ENCODE results near the gene MACROH2A2. TPM values are rescaled to one million over a fixed set of nuclear protein-coding genes. Genes with fewer than 3 reads are reported as not detected.
"Not testable (repeated sequence)": the region's sequence is repeated elsewhere in the genome, so short reads cannot be mapped to it uniquely, and the experiment has no call there.

The MACROH2A2 gene
- total and polyA plus RNA-seq, 4 experiments from 2014 or later: 4.6 to 5.6 (median 5.1) TPM

- H3K4me1 Mint-ChIP-seq: no peaks in the 10 kb centered on the region
- no peak overlapping the region for H3K4me3 Mint-ChIP-seq
- Histone ChIP-seq H3K27me3 (ENCODE audit: insufficient read depth, low read length) (no peaks in the 10 kb centered on the region), H3K4me1 (ENCODE audit: insufficient read depth, low read length) (no peaks in the 10 kb centered on the region), H3K9me3 (ENCODE audit: control insufficient read depth in 1 of 2, low read length in 2 of 2) (no peaks in the 10 kb centered on the region), H3K36me3 (ENCODE audit: insufficient read depth, low read length) (no peaks in the 10 kb centered on the region), H3K27ac (ENCODE audit: low read depth, low read length) (no peak overlapping the region), H3K4me3 (ENCODE audit: low read length in 2 of 2) (no peak overlapping the region)
- H3K27ac Mint-ChIP-seq: no peak overlapping the region
- peaks cover 15 to 20% of the 10 kb centered on the region in 2 donors for H3K27me3 Mint-ChIP-seq
- DNase-seq: no peak
- H3K36me3 Mint-ChIP-seq: peaks cover 0 to 9% of the 10 kb centered on the region in 2 donors
- ChIA-PET POLR2A (ENCODE audit: partially characterized antibody) (no interaction called here), CTCF (ENCODE audit: partially characterized antibody) (no interaction called here)
- H3K9me3 Mint-ChIP-seq: peaks cover 9 to 45% (median 32%) of the 10 kb centered on the region in 8 donors
- intact Hi-C loops (cut with micrococcal nuclease): no loop called here
Observed at GRCh38 chr10:70041016-70041415, 11.6 kb upstream of the MACROH2A2 start.

- DNase-seq; intact Hi-C loops (cut with micrococcal nuclease); POLR2A ChIA-PET (ENCODE audit: partially characterized antibody); H3K27ac Mint-ChIP-seq; H3K4me1 ChIP-seq (ENCODE audit: insufficient read depth, low read length); CTCF ChIA-PET (ENCODE audit: partially characterized antibody); H3K4me3 Mint-ChIP-seq; H3K4me1 Mint-ChIP-seq; H3K27ac ChIP-seq (ENCODE audit: low read depth, low read length); H3K9me3 ChIP-seq (ENCODE audit: control insufficient read depth in 1 of 2, low read length in 2 of 2); H3K36me3 Mint-ChIP-seq; H3K36me3 ChIP-seq (ENCODE audit: insufficient read depth, low read length); H3K27me3 ChIP-seq (ENCODE audit: insufficient read depth, low read length); H3K4me3 ChIP-seq (ENCODE audit: low read length in 2 of 2): not testable (repeated sequence)
- peaks cover 9 to 45% (median 32%) of the 10 kb centered on the region in 8 donors for H3K9me3 Mint-ChIP-seq
- peaks cover 14 to 22% of the 10 kb centered on the region in 2 donors for H3K27me3 Mint-ChIP-seq
Observed at GRCh38 chr10:70041739-70042138, 10.9 kb upstream of the MACROH2A2 start.

- H3K4me1 Mint-ChIP-seq: not testable (repeated sequence)
Observed at GRCh38 chr10:70047066-70047465, 5.6 kb upstream of the MACROH2A2 start.

GRCh38 chr10:70048030-70048723 is 4.5 kb upstream of the MACROH2A2 start:
- no peak overlapping the region for H3K4me3 Mint-ChIP-seq
- H3K27ac ChIP-seq (ENCODE audit: low read depth, low read length): no peak overlapping the region
- DNase-seq: no peak
- peaks cover 0 to 7% (median 3%) of the 10 kb centered on the region in 8 donors for H3K9me3 Mint-ChIP-seq
- no peaks in the 10 kb centered on the region for H3K4me1 ChIP-seq (ENCODE audit: insufficient read depth, low read length)
- H3K27me3 ChIP-seq (ENCODE audit: insufficient read depth, low read length): peaks cover 16% of the 10 kb centered on the region
- H3K27me3 Mint-ChIP-seq: peaks cover 16 to 35% of the 10 kb centered on the region in 2 donors
- H3K4me1 Mint-ChIP-seq: peaks cover 4 to 11% (median 8%) of the 10 kb centered on the region in 4 donors
- no peaks in the 10 kb centered on the region for H3K9me3 ChIP-seq (ENCODE audit: control insufficient read depth in 1 of 2, low read length in 2 of 2)
- POLR2A ChIA-PET (ENCODE audit: partially characterized antibody): no interaction called here
- CTCF ChIA-PET (ENCODE audit: partially characterized antibody): no interaction called here
- H3K36me3 Mint-ChIP-seq: no peaks in the 10 kb centered on the region
- no peaks in the 10 kb centered on the region for H3K36me3 ChIP-seq (ENCODE audit: insufficient read depth, low read length)
- intact Hi-C loops (cut with micrococcal nuclease): no loop called here
- no peak overlapping the region for H3K4me3 ChIP-seq (ENCODE audit: low read length in 2 of 2)
- no peak overlapping the region for H3K27ac Mint-ChIP-seq

More at GRCh38 chr10:70047066-70047465, 5.6 kb upstream of the MACROH2A2 start:
- H3K36me3 Mint-ChIP-seq; intact Hi-C loops (cut with micrococcal nuclease); H3K27ac Mint-ChIP-seq; POLR2A ChIA-PET (ENCODE audit: partially characterized antibody); H3K4me1 ChIP-seq (ENCODE audit: insufficient read depth, low read length); H3K27ac ChIP-seq (ENCODE audit: low read depth, low read length); H3K4me3 Mint-ChIP-seq; H3K9me3 ChIP-seq (ENCODE audit: control insufficient read depth in 1 of 2, low read length in 2 of 2); CTCF ChIA-PET (ENCODE audit: partially characterized antibody); H3K36me3 ChIP-seq (ENCODE audit: insufficient read depth, low read length); H3K4me3 ChIP-seq (ENCODE audit: low read length in 2 of 2); DNase-seq: not testable (repeated sequence)
- Mint-ChIP-seq H3K9me3 (peaks cover 0 to 19% (median 8%) of the 10 kb centered on the region in 8 donors), H3K27me3 (peaks cover 14 to 31% of the 10 kb centered on the region in 2 donors)
- peaks cover 11% of the 10 kb centered on the region for H3K27me3 ChIP-seq (ENCODE audit: insufficient read depth, low read length)

- Mint-ChIP-seq H3K9me3 (no peaks in the 10 kb centered on the region), H3K27me3 (peaks cover 31 to 45% of the 10 kb centered on the region in 2 donors)
- CTCF ChIA-PET (ENCODE audit: partially characterized antibody): no interaction called here
Observed at GRCh38 chr10:70051848-70052247, 798 bp upstream of the MACROH2A2 start.

GRCh38 chr10:70053218-70053840 is 683 bp downstream of the MACROH2A2 start:
- peaks cover 4 to 17% (median 8%) of the 10 kb centered on the region in 4 donors for H3K4me1 Mint-ChIP-seq
- H3K27ac Mint-ChIP-seq: no peak overlapping the region
- no peak overlapping the region for H3K27ac ChIP-seq (ENCODE audit: low read depth, low read length)
- H3K4me3 Mint-ChIP-seq: peak overlapping the region; percentile 46 to 83 (median 70)
- no peaks in the 10 kb centered on the region for H3K36me3 ChIP-seq (ENCODE audit: insufficient read depth, low read length)
- H3K9me3 ChIP-seq (ENCODE audit: control insufficient read depth in 1 of 2, low read length in 2 of 2): no peaks in the 10 kb centered on the region
- no peak for DNase-seq
- H3K4me1 ChIP-seq (ENCODE audit: insufficient read depth, low read length): no peaks in the 10 kb centered on the region
- H3K9me3 Mint-ChIP-seq: no peaks in the 10 kb centered on the region
- peaks cover 34 to 48% of the 10 kb centered on the region in 2 donors for H3K27me3 Mint-ChIP-seq
- intact Hi-C loops (cut with micrococcal nuclease): no loop called here
- POLR2A ChIA-PET (ENCODE audit: partially characterized antibody): no interaction called here
- CTCF ChIA-PET (ENCODE audit: partially characterized antibody): no interaction called here
- peaks cover 16% of the 10 kb centered on the region for H3K27me3 ChIP-seq (ENCODE audit: insufficient read depth, low read length)
- no peaks in the 10 kb centered on the region for H3K36me3 Mint-ChIP-seq
- H3K4me3 ChIP-seq (ENCODE audit: low read length in 2 of 2): no peak overlapping the region

More at GRCh38 chr10:70051848-70052247, 798 bp upstream of the MACROH2A2 start:
- no peaks in the 10 kb centered on the region for H3K36me3 Mint-ChIP-seq
- Histone ChIP-seq H3K27ac (ENCODE audit: low read depth, low read length) (no peak overlapping the region), H3K36me3 (ENCODE audit: insufficient read depth, low read length) (no peaks in the 10 kb centered on the region), H3K4me3 (ENCODE audit: low read length in 2 of 2) (no peak overlapping the region), H3K9me3 (ENCODE audit: control insufficient read depth in 1 of 2, low read length in 2 of 2) (no peaks in the 10 kb centered on the region), H3K4me1 (ENCODE audit: insufficient read depth, low read length) (no peaks in the 10 kb centered on the region), H3K27me3 (ENCODE audit: insufficient read depth, low read length) (peaks cover 16% of the 10 kb centered on the region)
- intact Hi-C loops (cut with micrococcal nuclease): no loop called here
- no peak overlapping the region for H3K27ac Mint-ChIP-seq
- H3K4me3 Mint-ChIP-seq: peak overlapping the region in 6 of 8 donors; percentile 4 to 89 (median 85)
- DNase-seq: no peak
- POLR2A ChIA-PET (ENCODE audit: partially characterized antibody): no interaction called here
- H3K4me1 Mint-ChIP-seq: peaks cover 4 to 17% (median 8%) of the 10 kb centered on the region in 4 donors

GRCh38 chr10:70053841-70054288 is 1.2 kb downstream of the MACROH2A2 start:
- Mint-ChIP-seq H3K27me3 (peaks cover 34 to 49% of the 10 kb centered on the region in 2 donors), H3K4me3 (peak overlapping the region in 3 of 8 donors; percentile 23 to 46 (median 45)), H3K27ac (peak overlapping the region in 1 of 7 donors; percentile 78), H3K9me3 (no peaks in the 10 kb centered on the region), H3K4me1 (peaks cover 4 to 17% (median 8%) of the 10 kb centered on the region in 4 donors), H3K36me3 (no peaks in the 10 kb centered on the region)
- DNase-seq: no peak
- Histone ChIP-seq H3K9me3 (ENCODE audit: control insufficient read depth in 1 of 2, low read length in 2 of 2) (no peaks in the 10 kb centered on the region), H3K4me1 (ENCODE audit: insufficient read depth, low read length) (no peaks in the 10 kb centered on the region), H3K27me3 (ENCODE audit: insufficient read depth, low read length) (peaks cover 16% of the 10 kb centered on the region), H3K36me3 (ENCODE audit: insufficient read depth, low read length) (no peaks in the 10 kb centered on the region), H3K4me3 (ENCODE audit: low read length in 2 of 2) (no peak overlapping the region), H3K27ac (ENCODE audit: low read depth, low read length) (no peak overlapping the region)
- intact Hi-C loops (cut with micrococcal nuclease): no loop called here
- ChIA-PET CTCF (ENCODE audit: partially characterized antibody) (no interaction called here), POLR2A (ENCODE audit: partially characterized antibody) (no interaction called here)
